Measurements from ENCODE around the gene EIF4B.
A peak's percentile ranks its signal among the peaks of the same experiment; 100 is the strongest.

DNA sequence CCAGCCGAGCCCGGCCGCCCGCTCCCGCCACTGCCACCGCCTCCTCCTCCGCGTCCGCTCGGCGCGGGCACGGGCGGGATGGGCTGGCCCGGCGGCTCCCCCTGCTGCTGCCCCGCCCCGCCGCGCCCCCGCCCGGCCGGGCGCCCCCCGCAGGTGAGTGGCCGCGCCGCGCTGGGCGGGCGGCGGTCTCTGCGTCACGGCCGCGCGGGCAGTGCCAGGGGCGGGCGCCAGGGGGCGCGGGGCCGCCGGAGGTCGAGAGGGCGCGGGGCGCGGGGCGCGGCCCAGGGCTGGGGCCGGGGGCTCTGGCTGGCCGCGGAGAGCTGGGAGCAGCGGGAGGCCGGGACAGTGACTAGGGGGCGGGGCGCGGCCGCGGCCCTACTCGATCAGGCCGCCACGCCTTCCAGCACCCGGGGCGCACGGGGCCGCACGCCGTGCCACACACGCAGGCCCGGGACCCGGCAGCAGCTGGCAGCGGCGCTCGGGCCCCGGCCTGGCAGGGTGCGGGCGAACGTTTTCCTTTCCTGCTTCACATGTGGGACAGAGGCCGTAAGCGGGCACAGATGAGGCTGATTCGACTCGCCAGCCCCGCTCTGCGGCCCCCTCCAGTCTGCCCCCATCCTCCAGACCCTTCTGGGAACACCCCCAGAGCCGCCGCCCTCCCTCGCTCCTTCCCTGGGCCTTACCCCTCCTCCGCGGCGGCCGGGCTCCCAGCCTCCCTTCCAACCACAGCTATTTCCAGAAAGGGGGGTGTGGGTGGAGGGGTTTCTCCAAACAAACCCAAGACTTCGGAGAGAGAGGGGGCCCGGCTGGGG lies 41.2 kb downstream of the EIF4B start:
- TF ChIP-seq, protein P1, sequence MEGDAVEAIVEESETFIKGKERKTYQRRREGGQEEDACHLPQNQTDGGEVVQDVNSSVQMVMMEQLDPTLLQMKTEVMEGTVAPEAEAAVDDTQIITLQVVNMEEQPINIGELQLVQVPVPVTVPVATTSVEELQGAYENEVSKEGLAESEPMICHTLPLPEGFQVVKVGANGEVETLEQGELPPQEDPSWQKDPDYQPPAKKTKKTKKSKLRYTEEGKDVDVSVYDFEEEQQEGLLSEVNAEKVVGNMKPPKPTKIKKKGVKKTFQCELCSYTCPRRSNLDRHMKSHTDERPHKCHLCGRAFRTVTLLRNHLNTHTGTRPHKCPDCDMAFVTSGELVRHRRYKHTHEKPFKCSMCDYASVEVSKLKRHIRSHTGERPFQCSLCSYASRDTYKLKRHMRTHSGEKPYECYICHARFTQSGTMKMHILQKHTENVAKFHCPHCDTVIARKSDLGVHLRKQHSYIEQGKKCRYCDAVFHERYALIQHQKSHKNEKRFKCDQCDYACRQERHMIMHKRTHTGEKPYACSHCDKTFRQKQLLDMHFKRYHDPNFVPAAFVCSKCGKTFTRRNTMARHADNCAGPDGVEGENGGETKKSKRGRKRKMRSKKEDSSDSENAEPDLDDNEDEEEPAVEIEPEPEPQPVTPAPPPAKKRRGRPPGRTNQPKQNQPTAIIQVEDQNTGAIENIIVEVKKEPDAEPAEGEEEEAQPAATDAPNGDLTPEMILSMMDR (IDR thresholded peaks at IDR 0.05): peak; percentile 15
- no peak for TF ChIP-seq EZH2 (IDR thresholded peaks at IDR 0.05)

Data from neural progenitor cell (in vitro differentiated cells).